Stimulated activated memory B cell treated with anti-CD40 and anti-IgM and Interleukin-4, amounts not matched to agents 10 μg/mL and 1 μg/mL and 100 μg/mL, for 72 hours (primary cell): ENCODE data around the gene AMIGO2.

Experiments
- ATAC-seq: fragments of 150-1000 bp; cut with Tn5 transposase; 2 replicates; pipeline ENCODE4 v1.10.0; 2021
- H3K27ac Mint-ChIP-seq: one replicate; pipeline ENCODE4 v1.8.0; 2022; ENCODE audit warnings: mild to moderate bottlenecking, mixed read lengths
- H3K27me3 Mint-ChIP-seq: one replicate; pipeline ENCODE4 v1.8.0; 2022; ENCODE audit warnings: mixed read lengths
- H3K36me3 Mint-ChIP-seq: one replicate; pipeline ENCODE4 v1.8.0; 2022; ENCODE audit warnings: mixed read lengths
- H3K4me1 Mint-ChIP-seq: one replicate; pipeline ENCODE4 v1.8.0; 2022; ENCODE audit warnings: mixed read lengths
- H3K4me3 Mint-ChIP-seq: one replicate; pipeline ENCODE4 v1.8.0; 2022; ENCODE audit warnings: mild to moderate bottlenecking, moderate library complexity, mixed read lengths
- H3K9me3 Mint-ChIP-seq: one replicate; pipeline ENCODE4 v1.8.0; 2022; ENCODE audit warnings: mixed read lengths

AMIGO2 gene

GRCh38 chr12:47107446-47107845 is 27.7 kb upstream of the AMIGO2 start:
- Mint-ChIP-seq H3K4me3 (no peak overlapping the region), H3K27ac (peak overlapping the region; percentile 1)
- ATAC-seq = no peak

DNA sequence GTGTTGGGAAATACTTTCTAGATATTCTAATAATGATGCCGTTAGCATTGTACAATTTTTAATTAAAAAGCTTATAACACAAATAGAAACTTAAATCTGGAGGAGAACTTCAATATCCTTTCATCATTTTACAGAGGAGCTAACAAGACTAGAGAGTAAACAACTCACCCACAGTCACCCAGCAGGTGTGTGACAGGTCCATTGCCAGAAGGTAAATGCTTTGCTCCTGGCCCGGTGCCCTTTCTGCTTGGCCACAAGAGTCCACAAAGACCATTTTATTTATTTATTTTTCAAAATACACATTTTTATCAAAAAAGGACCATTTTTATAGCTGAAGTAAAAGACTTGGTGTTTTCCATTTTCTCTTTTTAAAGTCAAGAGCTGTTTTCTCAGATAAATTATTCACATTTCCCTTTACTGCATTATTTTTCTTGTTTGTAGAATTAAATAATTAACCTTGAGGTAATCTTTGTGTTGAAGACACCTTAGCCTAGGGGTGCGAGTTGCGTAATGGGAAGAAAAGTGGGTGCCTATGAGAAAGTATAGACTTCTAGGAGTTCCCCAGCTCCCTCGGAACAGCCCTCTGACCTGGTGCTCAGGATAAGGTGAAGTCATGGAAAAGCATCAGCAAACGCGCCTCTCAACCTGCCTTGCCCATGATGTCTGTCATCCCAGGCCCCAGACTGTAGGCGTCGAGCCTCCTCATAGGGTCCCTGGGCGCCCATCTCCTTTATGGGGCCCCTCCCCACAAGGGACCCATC is 26.3 kb upstream of the AMIGO2 start:
- Mint-ChIP-seq H3K9me3 (no peaks in the 10 kb centered on the region), H3K27ac (no peak overlapping the region), H3K4me3 (no peak overlapping the region), H3K27me3 (no peaks in the 10 kb centered on the region), H3K36me3 (peaks cover 37% of the 10 kb centered on the region), H3K4me1 (no peaks in the 10 kb centered on the region)
- ATAC-seq = no peak

More at GRCh38 chr12:47107446-47107845, 27.7 kb upstream of the AMIGO2 start:
- no peaks in the 10 kb centered on the region for H3K9me3 Mint-ChIP-seq
- H3K27me3 Mint-ChIP-seq = no peaks in the 10 kb centered on the region
- peaks cover 51% of the 10 kb centered on the region for H3K36me3 Mint-ChIP-seq
- H3K4me1 Mint-ChIP-seq = no peaks in the 10 kb centered on the region

- H3K27ac Mint-ChIP-seq = no peak overlapping the region
- H3K27me3 Mint-ChIP-seq = no peaks in the 10 kb centered on the region
- H3K4me1 Mint-ChIP-seq = no peaks in the 10 kb centered on the region
- ATAC-seq = no peak
- H3K9me3 Mint-ChIP-seq = no peaks in the 10 kb centered on the region
- H3K4me3 Mint-ChIP-seq = no peak overlapping the region
- H3K36me3 Mint-ChIP-seq = peaks cover 25% of the 10 kb centered on the region
These were observed 23.3 kb upstream of the AMIGO2 start for GRCh38 chr12:47102845-47103651.

GRCh38 chr12:47102406-47102805 is 22.6 kb upstream of the AMIGO2 start:
- no peak overlapping the region for H3K4me3 Mint-ChIP-seq
- peaks cover 24% of the 10 kb centered on the region for H3K36me3 Mint-ChIP-seq
- H3K27me3 Mint-ChIP-seq = no peaks in the 10 kb centered on the region
- no peak overlapping the region for H3K27ac Mint-ChIP-seq
- no peaks in the 10 kb centered on the region for H3K4me1 Mint-ChIP-seq
- ATAC-seq = no peak
- no peaks in the 10 kb centered on the region for H3K9me3 Mint-ChIP-seq

DNA sequence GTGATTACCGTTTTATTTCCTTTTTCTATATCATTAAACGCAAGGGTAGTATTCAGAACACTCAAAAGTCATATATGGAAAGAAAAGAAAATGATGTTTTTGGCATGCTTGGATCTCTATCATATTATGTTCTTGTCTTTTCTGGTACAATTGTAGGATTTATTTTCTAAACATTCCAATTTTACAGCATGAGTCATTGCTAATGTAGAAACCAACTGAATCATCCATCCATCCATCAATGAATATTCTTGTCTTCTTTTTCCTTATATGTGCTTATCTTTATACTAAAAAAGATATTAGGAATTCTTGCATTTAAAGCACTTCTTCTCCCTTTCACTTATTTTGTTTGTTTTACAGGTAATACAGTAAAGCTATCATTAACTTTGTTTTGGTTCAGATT is 20.4 kb upstream of the AMIGO2 start:
- Mint-ChIP-seq H3K27me3 (no peaks in the 10 kb centered on the region), H3K9me3 (no peaks in the 10 kb centered on the region), H3K4me1 (peaks cover 5% of the 10 kb centered on the region), H3K36me3 (peaks cover 10% of the 10 kb centered on the region), H3K4me3 (no peak overlapping the region), H3K27ac (no peak overlapping the region)
- no peak for ATAC-seq

DNA sequence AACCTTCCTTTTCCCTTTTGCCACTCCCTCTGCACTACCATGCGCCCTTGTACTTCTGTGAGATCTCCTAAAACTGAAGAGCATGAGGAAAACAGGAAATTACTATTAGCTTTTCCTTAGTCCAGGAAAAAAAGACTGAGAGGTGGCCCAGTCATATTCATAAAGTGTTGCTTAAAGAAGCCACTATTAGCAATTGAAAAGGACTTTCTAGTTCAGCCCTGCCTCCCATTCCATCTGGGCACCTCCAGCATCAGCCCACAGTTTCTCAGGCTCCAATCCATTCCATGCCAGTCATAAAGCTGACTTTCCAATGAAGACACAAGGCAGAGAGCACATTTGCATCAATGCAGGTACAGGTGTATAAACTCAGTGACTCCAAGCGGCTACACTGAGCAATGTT is 19.9 kb upstream of the AMIGO2 start:
- Mint-ChIP-seq H3K27ac (no peak overlapping the region), H3K4me1 (peaks cover 11% of the 10 kb centered on the region), H3K9me3 (no peaks in the 10 kb centered on the region), H3K27me3 (no peaks in the 10 kb centered on the region), H3K4me3 (no peak overlapping the region), H3K36me3 (peaks cover 10% of the 10 kb centered on the region)
- no peak for ATAC-seq

DNA sequence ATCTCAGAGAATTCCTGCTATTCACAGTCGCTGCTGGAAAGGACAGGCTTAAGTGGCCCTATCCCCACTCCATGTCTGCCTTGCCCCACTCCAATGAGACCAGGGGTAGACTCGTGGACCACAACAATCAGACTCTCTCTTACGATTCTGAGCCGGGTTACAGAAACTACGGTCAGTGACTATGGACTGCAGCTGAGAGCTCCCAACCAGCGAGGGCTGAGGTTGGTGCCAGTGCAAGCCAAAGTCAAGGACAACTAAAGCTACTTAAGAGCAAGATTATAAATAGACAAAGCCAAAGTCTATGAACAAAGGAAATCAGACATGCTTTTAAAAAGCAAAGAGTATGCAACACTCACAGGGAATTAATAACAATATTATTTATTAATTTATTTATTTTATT is 18.3 kb upstream of the AMIGO2 start:
- H3K36me3 Mint-ChIP-seq = peaks cover 10% of the 10 kb centered on the region

DNA sequence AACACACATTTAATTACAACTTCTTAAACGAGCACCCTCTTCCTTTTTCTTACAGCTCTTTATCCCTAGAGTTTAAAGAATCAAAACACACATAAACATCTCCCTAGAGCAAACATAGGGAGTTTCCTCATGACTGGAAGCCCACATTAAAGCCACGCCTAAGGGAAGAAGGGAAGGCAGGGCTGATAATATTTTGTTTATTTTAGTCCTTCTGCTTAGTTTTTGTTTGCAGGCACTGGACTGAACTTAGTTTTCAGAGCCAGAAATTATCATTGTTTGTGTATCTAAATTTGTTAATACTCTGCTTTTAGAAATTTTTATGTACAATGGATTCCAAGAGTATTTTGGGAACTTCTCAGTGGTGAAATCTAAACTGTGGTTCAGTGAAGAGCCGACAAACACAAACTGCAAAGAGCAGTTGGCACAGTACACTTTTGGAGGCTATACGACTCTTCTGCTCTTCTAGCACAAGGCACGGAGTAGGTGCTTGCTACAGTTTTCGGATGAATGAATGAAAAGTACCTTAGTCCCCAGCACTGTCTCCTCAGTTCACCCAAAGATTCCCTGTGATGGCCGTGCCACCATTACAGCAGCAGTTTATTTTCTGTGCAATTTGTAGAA is 17.6 kb upstream of the AMIGO2 start:
- no peak overlapping the region for H3K27ac Mint-ChIP-seq
- no peak for ATAC-seq
- peaks cover 27% of the 10 kb centered on the region for H3K4me1 Mint-ChIP-seq
- peaks cover 10% of the 10 kb centered on the region for H3K36me3 Mint-ChIP-seq
- no peaks in the 10 kb centered on the region for H3K27me3 Mint-ChIP-seq
- H3K9me3 Mint-ChIP-seq = no peaks in the 10 kb centered on the region
- H3K4me3 Mint-ChIP-seq = no peak overlapping the region

More for the DNA sequence above, 18.3 kb upstream of the AMIGO2 start:
- Mint-ChIP-seq H3K27ac (no peak overlapping the region), H3K9me3 (no peaks in the 10 kb centered on the region), H3K4me1 (peaks cover 26% of the 10 kb centered on the region), H3K4me3 (no peak overlapping the region), H3K27me3 (no peaks in the 10 kb centered on the region)
- no peak for ATAC-seq

GRCh38 chr12:47095446-47096236 is 15.9 kb upstream of the AMIGO2 start:
- Mint-ChIP-seq H3K27ac (no peak overlapping the region), H3K36me3 (peaks cover 15% of the 10 kb centered on the region)
- ATAC-seq = no peak

GRCh38 chr12:47094804-47095203 is 15.0 kb upstream of the AMIGO2 start:
- no peak overlapping the region for H3K27ac Mint-ChIP-seq
- ATAC-seq = no peak
- no peaks in the 10 kb centered on the region for H3K27me3 Mint-ChIP-seq
- H3K4me3 Mint-ChIP-seq = no peak overlapping the region
- peaks cover 27% of the 10 kb centered on the region for H3K4me1 Mint-ChIP-seq
- peaks cover 4% of the 10 kb centered on the region for H3K9me3 Mint-ChIP-seq
- peaks cover 20% of the 10 kb centered on the region for H3K36me3 Mint-ChIP-seq

More at GRCh38 chr12:47095446-47096236, 15.9 kb upstream of the AMIGO2 start:
- H3K4me3 Mint-ChIP-seq = no peak overlapping the region
- H3K4me1 Mint-ChIP-seq = peaks cover 27% of the 10 kb centered on the region
- H3K9me3 Mint-ChIP-seq = peaks cover 4% of the 10 kb centered on the region
- H3K27me3 Mint-ChIP-seq = no peaks in the 10 kb centered on the region

GRCh38 chr12:47091009-47091408 is 11.2 kb upstream of the AMIGO2 start:
- peaks cover 20% of the 10 kb centered on the region for H3K36me3 Mint-ChIP-seq
- H3K4me3 Mint-ChIP-seq = no peak overlapping the region
- peaks cover 4% of the 10 kb centered on the region for H3K9me3 Mint-ChIP-seq
- H3K27me3 Mint-ChIP-seq = no peaks in the 10 kb centered on the region
- no peak overlapping the region for H3K27ac Mint-ChIP-seq
- H3K4me1 Mint-ChIP-seq = peaks cover 29% of the 10 kb centered on the region
- no peak for ATAC-seq

- Mint-ChIP-seq H3K9me3 (peaks cover 4% of the 10 kb centered on the region), H3K4me3 (no peak overlapping the region), H3K36me3 (peaks cover 10% of the 10 kb centered on the region), H3K27ac (no peak overlapping the region), H3K4me1 (peaks cover 32% of the 10 kb centered on the region), H3K27me3 (no peaks in the 10 kb centered on the region)
- no peak for ATAC-seq
These were observed 8.5 kb upstream of the AMIGO2 start for GRCh38 chr12:47088021-47088944.

DNA sequence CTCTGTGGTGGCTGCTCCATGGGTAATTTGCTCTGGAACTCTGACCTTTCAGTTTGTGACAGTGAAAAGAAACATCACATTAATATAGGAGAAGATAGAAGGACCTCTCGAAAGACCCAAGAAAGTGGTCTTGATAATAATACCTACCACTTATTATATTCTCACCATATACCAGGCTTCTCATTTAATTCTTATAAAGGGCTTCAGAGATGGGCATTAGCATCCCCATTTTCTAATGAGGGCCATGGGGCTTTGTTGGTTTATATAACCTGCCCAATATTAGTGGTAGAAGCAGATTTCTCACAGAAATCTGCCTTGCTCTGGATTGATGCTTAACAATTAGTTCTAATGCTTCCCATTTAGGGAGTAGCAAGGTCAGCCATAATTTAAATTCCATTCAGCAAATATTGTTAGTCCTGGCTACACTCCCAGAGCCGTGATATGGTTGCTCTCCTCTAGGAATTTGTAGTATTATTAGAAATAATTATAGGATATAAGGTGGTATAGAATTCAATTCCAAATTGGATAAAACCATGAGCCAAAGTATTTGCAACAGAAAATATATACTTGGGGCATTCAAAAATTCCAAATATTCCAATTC is 7.4 kb upstream of the AMIGO2 start:
- no peak overlapping the region for H3K27ac Mint-ChIP-seq
- peaks cover 40% of the 10 kb centered on the region for H3K4me1 Mint-ChIP-seq
- no peak for ATAC-seq

GRCh38 chr12:47085815-47086252 is 6.1 kb upstream of the AMIGO2 start:
- Mint-ChIP-seq H3K27me3 (no peaks in the 10 kb centered on the region), H3K36me3 (peaks cover 12% of the 10 kb centered on the region), H3K27ac (peak overlapping the region; percentile 77), H3K4me1 (peaks cover 53% of the 10 kb centered on the region), H3K9me3 (peaks cover under 1% of the 10 kb centered on the region), H3K4me3 (peak overlapping the region; percentile 47)
- ATAC-seq = peak; percentile 85

More for the DNA sequence above, 7.4 kb upstream of the AMIGO2 start:
- Mint-ChIP-seq H3K9me3 (peaks cover 4% of the 10 kb centered on the region), H3K36me3 (peaks cover 14% of the 10 kb centered on the region), H3K27me3 (no peaks in the 10 kb centered on the region), H3K4me3 (no peak overlapping the region)
